ENCODE results near the gene PDK2. TPM values are rescaled to one million over a fixed set of nuclear protein-coding genes. Genes with fewer than 3 reads are reported as not detected.

PDK2 gene
- total RNA-seq, 4 donors from 2014 or later = 37.9 to 77.7 (median 49.8) TPM

DNA sequence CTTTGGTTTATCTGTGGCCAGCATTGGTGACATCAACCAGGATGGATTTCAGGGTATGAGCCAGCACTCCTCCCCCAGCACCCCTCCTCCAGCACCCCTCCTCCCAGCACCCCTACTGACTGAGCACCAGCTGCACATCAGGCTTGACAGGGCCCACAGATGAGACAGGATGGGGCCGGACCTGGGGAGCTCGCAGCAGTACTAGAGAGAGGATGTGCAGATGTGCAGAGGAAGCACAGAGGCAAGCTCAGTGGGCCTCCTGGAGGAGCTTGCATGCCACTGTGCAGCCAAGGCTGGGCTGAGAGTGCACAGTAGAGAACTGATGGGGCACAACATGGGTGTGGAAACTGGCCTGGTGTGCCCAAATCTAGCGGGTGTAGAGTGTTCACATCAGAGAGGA, 23.0 kb upstream of the PDK2 start:
- TF ChIP-seq, protein P1, sequence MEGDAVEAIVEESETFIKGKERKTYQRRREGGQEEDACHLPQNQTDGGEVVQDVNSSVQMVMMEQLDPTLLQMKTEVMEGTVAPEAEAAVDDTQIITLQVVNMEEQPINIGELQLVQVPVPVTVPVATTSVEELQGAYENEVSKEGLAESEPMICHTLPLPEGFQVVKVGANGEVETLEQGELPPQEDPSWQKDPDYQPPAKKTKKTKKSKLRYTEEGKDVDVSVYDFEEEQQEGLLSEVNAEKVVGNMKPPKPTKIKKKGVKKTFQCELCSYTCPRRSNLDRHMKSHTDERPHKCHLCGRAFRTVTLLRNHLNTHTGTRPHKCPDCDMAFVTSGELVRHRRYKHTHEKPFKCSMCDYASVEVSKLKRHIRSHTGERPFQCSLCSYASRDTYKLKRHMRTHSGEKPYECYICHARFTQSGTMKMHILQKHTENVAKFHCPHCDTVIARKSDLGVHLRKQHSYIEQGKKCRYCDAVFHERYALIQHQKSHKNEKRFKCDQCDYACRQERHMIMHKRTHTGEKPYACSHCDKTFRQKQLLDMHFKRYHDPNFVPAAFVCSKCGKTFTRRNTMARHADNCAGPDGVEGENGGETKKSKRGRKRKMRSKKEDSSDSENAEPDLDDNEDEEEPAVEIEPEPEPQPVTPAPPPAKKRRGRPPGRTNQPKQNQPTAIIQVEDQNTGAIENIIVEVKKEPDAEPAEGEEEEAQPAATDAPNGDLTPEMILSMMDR (IDR thresholded peaks at IDR 0.05) = no peak
- no peak for TF ChIP-seq POLR2A (IDR thresholded peaks at IDR 0.05)
- no peak for TF ChIP-seq EP300 (IDR thresholded peaks at IDR 0.05)
- H3K36me3 ChIP-seq = peaks cover 0 to 73% (median 7%) of the 10 kb centered on the region in 3 donors
- H3K4me1 ChIP-seq = no peaks in the 10 kb centered on the region
- H3K27ac ChIP-seq = no peak overlapping the region
- no peaks in the 10 kb centered on the region for H3K9me3 ChIP-seq
- no peaks in the 10 kb centered on the region for H3K27me3 ChIP-seq
- WGBS, 2 donors = 91 to 100% methylated on average over 3 of the region's 3 CpGs
- DNase-seq (ENCODE audit: low spot score in 2 of 2) = no peak
- H3K4me3 ChIP-seq = no peak overlapping the region

DNA sequence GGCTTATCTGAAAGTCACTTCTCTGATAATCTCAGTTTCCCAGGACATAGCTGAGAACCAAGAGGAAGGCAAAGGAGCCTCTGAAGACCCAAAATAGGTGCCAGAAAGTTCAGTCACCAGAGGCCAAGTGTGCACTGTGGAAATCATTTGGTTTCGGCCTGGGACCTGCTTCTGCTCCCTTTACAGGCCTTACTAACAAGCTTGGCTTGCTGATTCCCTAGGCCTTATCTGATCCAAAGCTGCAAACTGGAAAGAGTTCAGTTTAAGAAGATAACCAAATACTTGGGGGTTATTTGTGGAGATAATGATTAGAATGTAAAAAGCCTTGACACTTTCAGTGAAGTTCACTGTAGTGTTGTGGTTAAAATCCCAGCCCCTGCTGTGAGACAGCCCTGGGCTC, 22.2 kb upstream of the PDK2 start:
- DNase-seq (ENCODE audit: low spot score in 2 of 2) = no peak
- no peak overlapping the region for H3K27ac ChIP-seq
- H3K36me3 ChIP-seq = peaks cover 0 to 81% (median 7%) of the 10 kb centered on the region in 3 donors
- H3K4me1 ChIP-seq = no peaks in the 10 kb centered on the region
- no peaks in the 10 kb centered on the region for H3K27me3 ChIP-seq
- no peak overlapping the region for H3K4me3 ChIP-seq
- TF ChIP-seq POLR2A (IDR thresholded peaks at IDR 0.05) = no peak
- TF ChIP-seq, protein P1 (IDR thresholded peaks at IDR 0.05) = no peak
- no peak for TF ChIP-seq EP300 (IDR thresholded peaks at IDR 0.05)
- H3K9me3 ChIP-seq = no peaks in the 10 kb centered on the region
- WGBS, 2 donors = 91 to 94% methylated on average over 1 of the region's 1 CpG

DNA sequence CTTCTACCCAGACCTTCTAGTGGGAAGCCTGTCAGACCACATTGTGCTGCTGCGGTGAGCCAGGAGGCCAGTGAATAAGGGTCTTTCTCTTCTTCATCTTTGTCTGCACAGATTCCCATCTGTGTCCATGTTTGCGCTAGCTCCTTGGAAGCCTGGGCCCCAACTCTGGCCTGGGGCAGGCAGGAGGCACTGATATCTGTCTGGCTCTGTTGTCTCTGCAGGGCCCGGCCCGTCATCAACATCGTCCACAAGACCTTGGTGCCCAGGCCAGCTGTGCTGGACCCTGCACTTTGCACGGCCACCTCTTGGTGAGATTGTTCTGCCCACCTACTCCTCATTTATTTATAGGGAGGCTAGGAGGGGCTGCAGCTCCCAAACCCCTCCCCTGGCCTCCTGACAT, 20.9 kb upstream of the PDK2 start:
- Histone ChIP-seq H3K27me3 (no peaks in the 10 kb centered on the region), H3K27ac (no peak overlapping the region), H3K36me3 (peaks cover 0 to 86% (median 3%) of the 10 kb centered on the region in 3 donors), H3K4me3 (no peak overlapping the region), H3K4me1 (no peaks in the 10 kb centered on the region), H3K9me3 (no peaks in the 10 kb centered on the region)
- 86 to 87% methylated on average over 5 to 6 of the region's 6 CpGs for WGBS, 2 donors
- TF ChIP-seq, protein P1 (IDR thresholded peaks at IDR 0.05) = no peak
- no peak for TF ChIP-seq POLR2A (IDR thresholded peaks at IDR 0.05)
- no peak for TF ChIP-seq EP300 (IDR thresholded peaks at IDR 0.05)
- DNase-seq (ENCODE audit: low spot score in 2 of 2) = no peak

DNA sequence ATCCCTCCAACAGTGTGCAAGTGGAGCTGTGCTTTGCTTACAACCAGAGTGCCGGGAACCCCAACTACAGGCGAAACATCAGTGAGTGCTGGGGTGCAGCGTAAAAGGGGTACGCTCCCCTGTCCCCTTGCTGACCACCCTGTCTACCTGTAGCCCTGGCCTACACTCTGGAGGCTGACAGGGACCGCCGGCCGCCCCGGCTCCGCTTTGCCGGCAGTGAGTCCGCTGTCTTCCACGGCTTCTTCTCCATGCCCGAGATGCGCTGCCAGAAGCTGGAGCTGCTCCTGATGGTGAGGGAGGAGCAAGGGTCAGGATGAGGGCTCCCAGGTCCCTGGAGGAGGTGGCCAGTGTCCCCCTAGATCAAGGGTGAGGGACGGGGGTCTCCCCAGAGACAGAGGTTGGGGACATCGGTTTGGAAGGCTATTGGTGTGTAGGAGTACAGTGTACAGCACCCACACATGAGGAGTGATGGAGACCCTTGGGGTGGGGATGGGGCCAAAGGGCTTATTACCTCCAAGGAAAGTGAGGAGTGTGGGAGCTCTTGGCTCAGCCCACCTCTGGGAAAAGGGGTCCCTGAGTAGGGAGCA, 19.6 kb upstream of the PDK2 start:
- Histone ChIP-seq H3K27me3 (no peaks in the 10 kb centered on the region), H3K4me1 (peaks cover 0 to 3% (median 0%) of the 10 kb centered on the region in 4 donors), H3K36me3 (peaks cover 0 to 89% (median 3%) of the 10 kb centered on the region in 3 donors), H3K27ac (no peak overlapping the region), H3K4me3 (no peak overlapping the region), H3K9me3 (no peaks in the 10 kb centered on the region)
- TF ChIP-seq EP300 (IDR thresholded peaks at IDR 0.05) = no peak
- TF ChIP-seq POLR2A (IDR thresholded peaks at IDR 0.05) = no peak
- TF ChIP-seq, protein P1 (IDR thresholded peaks at IDR 0.05) = no peak
- WGBS, 2 donors = 94 to 95% methylated on average over 16 of the region's 16 CpGs
- no peak for DNase-seq (ENCODE audit: low spot score in 2 of 2)

- no peaks in the 10 kb centered on the region for H3K9me3 ChIP-seq
- H3K27ac ChIP-seq = no peak overlapping the region
- H3K36me3 ChIP-seq = peaks cover under 1 to 90% (median 3%) of the 10 kb centered on the region in 3 donors
- H3K4me3 ChIP-seq = no peak overlapping the region
- H3K27me3 ChIP-seq = no peaks in the 10 kb centered on the region
- WGBS, 2 donors = 83 to 87% methylated on average over 6 to 16 of the region's 16 CpGs
- TF ChIP-seq, protein P1 (IDR thresholded peaks at IDR 0.05) = no peak
- TF ChIP-seq POLR2A (IDR thresholded peaks at IDR 0.05) (no peak), EP300 (IDR thresholded peaks at IDR 0.05) (no peak)
- DNase-seq (ENCODE audit: low spot score in 2 of 2) = no peak
- H3K4me1 ChIP-seq = peaks cover 0 to 3% (median 0%) of the 10 kb centered on the region in 4 donors
These were observed 18.9 kb upstream of the PDK2 start for GRCh38 chr17:50076221-50076590.
